Measurements from ENCODE around the gene JMY. TPM values are rescaled to one million over a fixed set of nuclear protein-coding genes. Genes with fewer than 3 reads are reported as not detected.

The JMY gene
- total RNA-seq, 3 donors from 2014 or later, result 5.2 to 7.8 (median 5.7) TPM

- H3K4me3 Mint-ChIP-seq, result no peak overlapping the region
- peaks cover 13% of the 10 kb centered on the region for H3K36me3 Mint-ChIP-seq (ENCODE audit: insufficient read depth)
- H3K4me1 Mint-ChIP-seq (ENCODE audit: low read depth), result peaks cover 48% of the 10 kb centered on the region
- no peaks in the 10 kb centered on the region for H3K9me3 Mint-ChIP-seq
- no peak for DNase-seq
- ATAC-seq, result peak; percentile 58 to 63
- no peaks in the 10 kb centered on the region for H3K27me3 Mint-ChIP-seq (ENCODE audit: low read depth)
These were observed 20.0 kb downstream of the JMY start for GRCh38 chr5:79255786-79256557.

GRCh38 chr5:79256563-79256962 is 20.6 kb downstream of the JMY start:
- DNase-seq (no peak), ATAC-seq (no peak)
- Mint-ChIP-seq H3K4me3 (no peak overlapping the region), H3K27me3 (ENCODE audit: low read depth) (no peaks in the 10 kb centered on the region), H3K4me1 (ENCODE audit: low read depth) (peaks cover 49% of the 10 kb centered on the region), H3K36me3 (ENCODE audit: insufficient read depth) (peaks cover 13% of the 10 kb centered on the region), H3K9me3 (no peaks in the 10 kb centered on the region)

GRCh38 chr5:79257314-79257713 is 21.4 kb downstream of the JMY start:
- Mint-ChIP-seq H3K9me3 (no peaks in the 10 kb centered on the region), H3K4me3 (no peak overlapping the region), H3K4me1 (ENCODE audit: low read depth) (peaks cover 50% of the 10 kb centered on the region), H3K36me3 (ENCODE audit: insufficient read depth) (peaks cover 10% of the 10 kb centered on the region), H3K27me3 (ENCODE audit: low read depth) (no peaks in the 10 kb centered on the region)
- no peak for ATAC-seq
- no peak for DNase-seq

GRCh38 chr5:79258801-79259200 is 22.9 kb downstream of the JMY start:
- DNase-seq, result no peak
- H3K36me3 Mint-ChIP-seq (ENCODE audit: insufficient read depth), result peaks cover 8% of the 10 kb centered on the region
- H3K4me3 Mint-ChIP-seq, result no peak overlapping the region
- H3K4me1 Mint-ChIP-seq (ENCODE audit: low read depth), result peaks cover 51% of the 10 kb centered on the region
- H3K9me3 Mint-ChIP-seq, result no peaks in the 10 kb centered on the region
- no peaks in the 10 kb centered on the region for H3K27me3 Mint-ChIP-seq (ENCODE audit: low read depth)
- no peak for ATAC-seq

- Mint-ChIP-seq H3K4me3 (no peak overlapping the region), H3K9me3 (no peaks in the 10 kb centered on the region), H3K27me3 (ENCODE audit: low read depth) (no peaks in the 10 kb centered on the region), H3K4me1 (ENCODE audit: low read depth) (peaks cover 46% of the 10 kb centered on the region), H3K36me3 (ENCODE audit: insufficient read depth) (peaks cover 7% of the 10 kb centered on the region)
- DNase-seq (no peak), ATAC-seq (no peak)
These were observed 23.5 kb downstream of the JMY start for GRCh38 chr5:79259383-79259782.

GRCh38 chr5:79259810-79260209 is 23.9 kb downstream of the JMY start:
- peaks cover 42% of the 10 kb centered on the region for H3K4me1 Mint-ChIP-seq (ENCODE audit: low read depth)
- H3K36me3 Mint-ChIP-seq (ENCODE audit: insufficient read depth), result peaks cover 7% of the 10 kb centered on the region
- H3K9me3 Mint-ChIP-seq, result no peaks in the 10 kb centered on the region
- ATAC-seq (no peak), DNase-seq (no peak)
- no peaks in the 10 kb centered on the region for H3K27me3 Mint-ChIP-seq (ENCODE audit: low read depth)
- H3K4me3 Mint-ChIP-seq, result no peak overlapping the region

- H3K36me3 Mint-ChIP-seq (ENCODE audit: insufficient read depth), result no peaks in the 10 kb centered on the region
- peaks cover 33% of the 10 kb centered on the region for H3K4me1 Mint-ChIP-seq (ENCODE audit: low read depth)
- no peak overlapping the region for H3K4me3 Mint-ChIP-seq
- H3K27me3 Mint-ChIP-seq (ENCODE audit: low read depth), result no peaks in the 10 kb centered on the region
- ATAC-seq (peak; percentile 46 to 58), DNase-seq (no peak)
- no peaks in the 10 kb centered on the region for H3K9me3 Mint-ChIP-seq
These were observed 26.0 kb downstream of the JMY start for GRCh38 chr5:79261897-79262296.

- peaks cover 36% of the 10 kb centered on the region for H3K4me1 Mint-ChIP-seq (ENCODE audit: low read depth)
- DNase-seq (no peak), ATAC-seq (no peak)
- H3K27me3 Mint-ChIP-seq (ENCODE audit: low read depth), result no peaks in the 10 kb centered on the region
- no peaks in the 10 kb centered on the region for H3K9me3 Mint-ChIP-seq
- H3K4me3 Mint-ChIP-seq, result no peak overlapping the region
- H3K36me3 Mint-ChIP-seq (ENCODE audit: insufficient read depth), result peaks cover 3% of the 10 kb centered on the region
These were observed 27.4 kb downstream of the JMY start for GRCh38 chr5:79263290-79263689.

- ATAC-seq (no peak), DNase-seq (no peak)
- no peaks in the 10 kb centered on the region for H3K27me3 Mint-ChIP-seq (ENCODE audit: low read depth)
- H3K36me3 Mint-ChIP-seq (ENCODE audit: insufficient read depth), result peaks cover 15% of the 10 kb centered on the region
- no peak overlapping the region for H3K4me3 Mint-ChIP-seq
- H3K9me3 Mint-ChIP-seq, result no peaks in the 10 kb centered on the region
- peaks cover 44% of the 10 kb centered on the region for H3K4me1 Mint-ChIP-seq (ENCODE audit: low read depth)
These were observed 31.2 kb downstream of the JMY start for GRCh38 chr5:79267180-79267579.

GRCh38 chr5:79269733-79270166 is 33.8 kb downstream of the JMY start:
- Mint-ChIP-seq H3K9me3 (no peaks in the 10 kb centered on the region), H3K4me1 (ENCODE audit: low read depth) (peaks cover 40% of the 10 kb centered on the region), H3K27me3 (ENCODE audit: low read depth) (no peaks in the 10 kb centered on the region), H3K36me3 (ENCODE audit: insufficient read depth) (peaks cover 17% of the 10 kb centered on the region), H3K4me3 (no peak overlapping the region)
- no peak for DNase-seq
- no peak for ATAC-seq

- no peaks in the 10 kb centered on the region for H3K9me3 Mint-ChIP-seq
- H3K4me1 Mint-ChIP-seq (ENCODE audit: low read depth), result peaks cover 40% of the 10 kb centered on the region
- ATAC-seq (no peak), DNase-seq (no peak)
- peaks cover 20% of the 10 kb centered on the region for H3K36me3 Mint-ChIP-seq (ENCODE audit: insufficient read depth)
- H3K4me3 Mint-ChIP-seq, result no peak overlapping the region
- no peaks in the 10 kb centered on the region for H3K27me3 Mint-ChIP-seq (ENCODE audit: low read depth)
These were observed 37.4 kb downstream of the JMY start for GRCh38 chr5:79273341-79273740.

- Mint-ChIP-seq H3K27me3 (ENCODE audit: low read depth) (no peaks in the 10 kb centered on the region), H3K4me1 (ENCODE audit: low read depth) (peaks cover 6% of the 10 kb centered on the region), H3K36me3 (ENCODE audit: insufficient read depth) (peaks cover 45% of the 10 kb centered on the region), H3K4me3 (no peak overlapping the region), H3K9me3 (no peaks in the 10 kb centered on the region)
- ATAC-seq, result no peak
- DNase-seq, result no peak
These were observed 48.9 kb downstream of the JMY start for GRCh38 chr5:79284846-79285245.

GRCh38 chr5:79285285-79285684 is 49.4 kb downstream of the JMY start:
- Mint-ChIP-seq H3K27me3 (ENCODE audit: low read depth) (no peaks in the 10 kb centered on the region), H3K4me1 (ENCODE audit: low read depth) (peaks cover 6% of the 10 kb centered on the region), H3K9me3 (no peaks in the 10 kb centered on the region), H3K4me3 (no peak overlapping the region), H3K36me3 (ENCODE audit: insufficient read depth) (peaks cover 43% of the 10 kb centered on the region)
- ATAC-seq (no peak), DNase-seq (no peak)

GRCh38 chr5:79285833-79286232 is 49.9 kb downstream of the JMY start:
- no peak for DNase-seq
- peaks cover 6% of the 10 kb centered on the region for H3K4me1 Mint-ChIP-seq (ENCODE audit: low read depth)

GRCh38 chr5:79287380-79287779 is 51.4 kb downstream of the JMY start:
- ATAC-seq, result no peak
- no peak for DNase-seq
- H3K9me3 Mint-ChIP-seq, result no peaks in the 10 kb centered on the region
- no peaks in the 10 kb centered on the region for H3K27me3 Mint-ChIP-seq (ENCODE audit: low read depth)
- H3K4me1 Mint-ChIP-seq (ENCODE audit: low read depth), result peaks cover 6% of the 10 kb centered on the region
- no peak overlapping the region for H3K4me3 Mint-ChIP-seq
- peaks cover 48% of the 10 kb centered on the region for H3K36me3 Mint-ChIP-seq (ENCODE audit: insufficient read depth)

More at GRCh38 chr5:79285833-79286232, 49.9 kb downstream of the JMY start:
- no peaks in the 10 kb centered on the region for H3K27me3 Mint-ChIP-seq (ENCODE audit: low read depth)
- H3K36me3 Mint-ChIP-seq (ENCODE audit: insufficient read depth), result peaks cover 43% of the 10 kb centered on the region
- no peaks in the 10 kb centered on the region for H3K9me3 Mint-ChIP-seq
- no peak overlapping the region for H3K4me3 Mint-ChIP-seq
- ATAC-seq, result no peak

All from activated T-cell treated with anti-CD3 and anti-CD28 coated beads, Interleukin-2, amount 50 U/mL, for 4 hours (primary cell).